IPS-NIHi11 (cell line): ENCODE measurements around the gene KMT5B.
"Not testable (repeated sequence)": the region's sequence is repeated elsewhere in the genome, so short reads cannot be mapped to it uniquely, and the experiment has no call there.

ENCODE experiments used
- DNase-seq: peaks from one replicate; pipeline ENCODE4 v3.0.0; 2012; ENCODE audit warnings: mixed read lengths, low spot score

The KMT5B gene

DNA sequence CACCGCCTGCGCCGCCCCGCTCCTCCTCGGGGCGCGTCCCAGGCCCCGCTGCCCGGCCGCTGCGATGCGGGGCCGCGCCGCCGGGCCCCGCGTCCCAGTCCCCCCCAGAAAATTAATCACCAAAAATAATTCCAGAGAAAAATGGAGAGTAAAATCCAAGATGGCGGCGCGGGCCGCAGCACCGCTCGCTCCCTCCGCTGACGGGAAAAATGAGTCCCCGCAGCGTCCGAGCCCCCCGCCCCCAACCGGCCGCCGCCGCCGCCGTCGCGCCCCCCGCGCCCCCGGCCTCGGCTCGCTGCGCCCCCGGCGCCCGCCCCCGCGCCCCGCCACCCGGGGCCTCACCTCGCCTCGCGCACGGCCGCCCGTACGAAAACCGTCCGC lies at the start of gene KMT5B:
TSS of gene KMT5B (minus strand) at position 162 of the 381 bp plus-strand sequence. CDS start 23,220 bp downstream, outside the sequence.
- peak; percentile 58 for DNase-seq

GRCh38 chr11:68262544-68262827 lies 49.4 kb upstream of the KMT5B start:
- DNase-seq = no peak

- DNase-seq = no peak
These were observed 48.9 kb upstream of the KMT5B start for GRCh38 chr11:68261749-68262543.

DNA sequence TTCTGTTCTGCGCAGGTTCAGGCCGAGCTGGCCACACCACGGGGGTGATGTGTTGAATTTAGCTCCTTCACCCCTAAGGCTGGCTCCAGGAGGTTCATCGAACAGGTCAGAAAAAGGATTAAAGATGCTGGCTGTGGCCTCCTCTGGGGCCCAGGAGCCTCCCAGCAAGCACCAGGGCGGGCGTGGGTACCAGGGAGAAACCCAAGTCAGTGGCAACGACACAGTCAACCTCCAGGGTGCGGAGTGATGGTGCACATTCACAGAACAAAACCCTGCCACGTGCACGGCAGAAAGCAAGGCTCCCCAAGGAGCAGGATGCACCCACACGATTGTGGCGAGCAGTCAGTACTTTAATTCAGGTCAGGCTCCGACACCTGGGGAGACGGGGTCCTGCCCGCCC lies 47.9 kb upstream of the KMT5B start:
- no peak for DNase-seq

- DNase-seq = no peak
These were observed 47.4 kb upstream of the KMT5B start for GRCh38 chr11:68260484-68260883.

DNA sequence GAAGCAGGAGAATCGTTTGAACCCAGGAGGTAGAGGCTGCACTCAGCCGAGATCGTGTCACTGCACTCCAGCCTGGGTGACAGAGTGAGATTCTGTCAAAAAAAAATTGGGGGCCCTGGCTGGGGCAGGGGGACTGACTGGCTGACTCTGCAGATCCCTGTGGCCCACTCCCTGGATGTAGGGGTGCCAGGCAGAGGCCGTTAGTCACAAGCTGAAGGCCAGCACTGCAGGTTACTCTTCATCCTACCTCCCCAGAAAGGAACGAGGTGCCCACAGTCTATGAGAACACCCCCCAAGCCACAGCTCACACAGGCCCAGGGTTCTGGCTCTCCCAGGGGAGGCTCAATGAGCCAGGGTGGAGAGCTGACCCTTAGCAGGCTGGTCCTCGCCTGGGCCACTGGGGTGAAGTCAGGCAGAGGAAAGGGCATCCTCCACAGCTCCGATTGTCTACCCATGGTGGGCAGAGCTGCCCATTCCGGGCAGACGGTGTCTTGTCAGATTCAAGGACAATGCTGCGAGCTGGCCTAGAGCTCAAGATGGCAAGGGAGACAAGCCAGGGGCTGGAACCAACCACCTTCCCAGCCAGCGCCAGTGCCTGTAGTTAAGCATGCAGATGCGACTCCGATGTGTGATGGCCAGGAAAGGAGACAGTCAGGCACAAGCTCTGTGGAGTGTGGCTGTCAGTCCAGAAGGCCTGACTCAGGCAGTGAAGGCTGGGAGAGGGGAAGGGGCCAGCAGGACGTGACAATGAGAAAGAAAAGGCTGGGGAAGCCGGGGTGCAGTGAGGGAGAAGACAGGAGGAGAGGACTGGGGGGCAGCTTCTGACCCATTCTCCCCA lies 46.2 kb upstream of the KMT5B start:
- no peak for DNase-seq

- DNase-seq = no peak
These were observed 45.3 kb upstream of the KMT5B start for GRCh38 chr11:68258363-68258765.

DNA sequence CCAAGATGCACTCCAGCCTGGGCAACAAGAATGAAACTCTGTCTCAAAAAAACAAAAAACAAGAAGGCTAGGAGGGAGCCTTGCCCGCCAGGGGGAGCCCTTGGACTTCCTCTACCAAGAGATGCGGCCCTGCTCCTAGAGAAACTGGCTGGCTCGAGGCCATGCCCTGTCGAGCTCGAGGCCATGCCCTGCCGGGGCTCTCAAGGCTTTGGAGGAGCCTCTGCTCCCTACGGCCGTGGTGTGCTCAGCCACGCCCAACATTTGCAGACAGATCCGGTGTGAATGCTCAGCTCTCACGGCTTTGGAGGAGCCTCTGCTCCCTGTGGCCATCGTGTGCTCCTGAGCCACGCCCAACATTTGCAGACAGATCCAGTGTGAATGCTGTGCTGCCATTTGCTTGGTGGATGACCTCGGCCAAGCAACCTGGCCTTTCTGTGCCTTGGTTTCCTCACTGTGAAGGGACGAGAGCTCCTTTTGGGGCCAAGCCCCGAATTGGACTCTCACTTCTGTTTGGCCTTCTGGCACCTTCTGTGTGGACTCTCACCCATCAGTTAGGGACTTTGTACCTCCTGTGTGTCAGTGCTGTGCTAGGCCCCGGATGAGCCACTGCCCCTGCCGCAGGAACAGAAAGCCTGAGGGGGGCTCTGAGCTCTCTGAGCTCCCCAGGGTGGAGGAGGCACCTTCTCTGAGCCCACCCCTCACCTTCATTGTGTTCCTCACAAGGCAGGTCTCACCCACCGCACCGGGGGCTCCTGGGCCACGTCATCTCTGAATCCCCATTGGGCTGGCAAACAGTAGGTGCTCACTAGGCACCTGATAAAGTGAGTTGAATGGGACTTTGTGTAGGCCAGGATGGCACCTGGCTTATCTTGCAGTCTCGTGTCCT lies 44.6 kb upstream of the KMT5B start:
- DNase-seq = peak; percentile 94

- no peak for DNase-seq
These were observed 43.2 kb upstream of the KMT5B start for GRCh38 chr11:68256331-68256741.

DNA sequence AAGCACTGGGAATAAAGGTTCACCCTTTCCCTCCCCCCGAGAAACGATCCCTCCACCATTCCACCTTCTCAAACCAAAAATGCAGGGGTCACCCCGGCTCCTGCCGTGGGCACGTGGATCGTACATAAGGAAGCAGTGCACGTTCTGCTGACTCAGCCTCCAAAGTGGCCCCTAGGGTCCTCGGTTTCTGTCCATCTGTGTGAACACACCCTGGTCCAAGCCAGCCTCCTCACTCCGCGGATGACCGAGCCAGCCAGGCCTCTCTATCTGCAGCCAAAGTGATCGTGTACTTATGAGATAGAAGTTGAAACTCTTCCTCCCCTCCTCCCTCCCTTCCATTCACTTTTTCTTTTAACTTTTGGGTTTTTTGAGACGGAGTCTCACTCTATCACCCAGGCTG lies 42.4 kb upstream of the KMT5B start:
- no peak for DNase-seq

GRCh38 chr11:68254421-68254820 lies 41.3 kb upstream of the KMT5B start:
- no peak for DNase-seq

DNA sequence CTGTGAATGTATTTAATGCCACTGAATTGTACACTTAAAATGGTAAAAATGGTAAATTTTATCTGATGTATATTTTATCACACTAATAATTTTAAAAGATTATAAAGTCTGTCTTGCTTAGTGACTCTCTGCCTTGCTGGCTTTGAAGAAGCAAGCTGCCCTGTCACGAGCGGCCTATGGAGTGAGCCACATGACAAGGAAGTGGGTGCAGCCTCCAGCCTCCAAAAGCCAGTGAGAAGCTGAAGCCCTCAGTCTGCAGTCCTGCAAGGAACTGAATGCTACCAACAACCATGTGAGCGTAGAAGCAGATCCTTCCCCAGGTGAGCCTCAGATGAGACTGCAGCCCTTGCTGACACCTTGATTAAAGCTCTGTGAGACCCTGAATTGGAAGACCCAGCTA lies 38.7 kb upstream of the KMT5B start:
- no peak for DNase-seq

DNA sequence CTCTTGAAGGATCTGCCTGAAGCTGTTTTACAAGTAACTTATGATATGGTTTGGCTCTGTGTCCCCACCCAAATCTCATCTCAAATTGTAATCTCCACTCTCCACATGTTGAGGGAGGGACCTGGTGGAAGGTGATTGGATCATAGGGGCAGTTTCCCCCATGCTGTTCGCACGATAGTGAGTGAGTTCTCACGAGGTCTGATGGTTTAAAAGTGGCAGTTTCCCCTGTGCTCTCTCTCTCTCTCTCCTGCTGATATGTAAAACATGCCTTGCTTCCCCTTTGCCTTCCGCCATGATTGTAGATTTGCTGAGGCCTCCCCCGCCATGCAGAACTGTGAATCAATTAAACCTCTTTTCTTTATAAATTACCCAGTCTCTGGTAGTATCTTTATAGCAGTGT lies 31.8 kb upstream of the KMT5B start:
- not testable (repeated sequence) for DNase-seq

DNA sequence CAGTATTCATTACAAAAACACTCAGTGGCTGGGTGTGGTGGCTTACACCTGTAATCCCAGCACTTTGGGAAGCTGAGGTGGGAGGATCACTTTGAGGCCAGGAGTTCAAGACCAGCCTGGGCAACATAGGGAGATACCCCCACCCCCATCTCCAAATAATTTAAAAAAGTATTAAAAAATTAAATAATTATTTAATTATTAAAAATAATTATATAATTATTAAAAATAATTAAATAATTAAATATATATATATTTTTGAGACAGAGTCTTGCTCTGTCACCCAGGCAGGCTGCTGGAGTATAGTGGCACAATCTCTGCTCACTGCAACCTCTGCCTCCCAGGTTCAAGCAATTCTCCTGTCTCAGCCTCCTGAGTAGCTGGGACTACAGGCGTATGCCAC lies 30.8 kb upstream of the KMT5B start:
- not testable (repeated sequence) for DNase-seq

DNA sequence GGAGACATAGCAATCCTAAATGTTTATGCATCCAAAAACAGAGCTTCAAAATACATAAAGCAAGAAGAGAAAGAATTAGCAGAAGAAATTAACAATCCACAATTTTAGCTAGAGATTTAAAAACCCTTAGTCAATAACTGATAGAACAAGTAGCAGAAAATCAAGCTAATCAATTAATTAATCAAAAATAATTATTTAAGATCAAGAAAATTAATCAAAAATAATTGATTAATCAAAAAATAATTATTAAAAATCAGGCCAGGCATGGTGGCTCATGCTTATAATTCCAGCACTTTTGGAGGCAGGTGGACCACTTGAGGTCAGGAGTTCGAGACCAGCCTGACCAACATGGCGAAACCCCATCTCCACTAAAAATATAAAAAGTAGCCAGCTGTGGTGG lies 29.5 kb upstream of the KMT5B start:
- no peak for DNase-seq

DNA sequence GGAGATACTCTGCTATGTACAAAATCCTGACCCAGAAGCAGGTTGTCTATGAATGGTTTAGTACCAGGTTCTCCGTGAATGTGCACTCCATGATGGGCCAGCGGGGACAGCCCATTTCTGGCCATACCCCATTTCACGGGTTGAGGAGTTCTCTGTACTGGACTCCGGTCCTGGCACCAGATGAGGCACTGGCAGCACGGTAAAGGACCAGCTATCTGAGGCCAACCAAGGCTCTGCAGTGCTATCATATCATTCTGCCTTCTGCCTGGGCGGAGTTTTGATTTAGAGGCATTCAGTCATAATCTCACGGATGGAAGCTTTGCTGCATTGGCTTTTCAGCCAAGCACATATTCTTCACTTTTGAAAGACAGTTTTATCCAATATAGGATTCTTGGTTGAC lies 18.5 kb upstream of the KMT5B start:
- DNase-seq = no peak

GRCh38 chr11:68229601-68230000 lies 16.5 kb upstream of the KMT5B start:
- DNase-seq = no peak

DNA sequence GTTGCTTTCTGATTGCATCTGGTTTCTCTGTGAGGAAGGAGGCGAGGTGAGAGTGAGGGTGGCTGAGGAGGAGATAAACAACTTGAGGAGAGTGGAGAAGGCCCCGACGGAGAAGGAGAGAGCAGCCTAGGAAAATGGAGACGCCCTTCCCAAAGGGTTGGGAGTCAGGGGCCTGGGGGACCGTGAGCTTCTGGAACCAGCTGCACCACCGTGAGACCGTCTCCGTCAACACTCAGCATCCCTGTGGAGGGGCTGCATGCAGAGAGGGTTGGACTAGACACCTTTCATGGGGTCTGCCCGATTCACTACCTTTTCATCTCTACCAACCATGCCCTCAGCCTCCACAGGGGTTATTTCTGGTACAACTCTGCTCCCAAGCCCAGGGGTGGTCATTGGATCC lies 13.3 kb upstream of the KMT5B start:
- DNase-seq = no peak

- no peak for DNase-seq
These were observed 11.5 kb upstream of the KMT5B start for GRCh38 chr11:68224606-68225005.

GRCh38 chr11:68223275-68223674 lies 10.2 kb upstream of the KMT5B start:
- DNase-seq = no peak

- no peak for DNase-seq
These were observed 8.3 kb upstream of the KMT5B start for GRCh38 chr11:68221406-68221805.

GRCh38 chr11:68216171-68216938 lies 3.3 kb upstream of the KMT5B start:
- no peak for DNase-seq
